Esophagus squamous epithelium (tissue), 5 donors: ENCODE data around the gene STAG1. TPM values are rescaled to one million over a fixed set of nuclear protein-coding genes. Genes with fewer than 3 reads are reported as not detected.
A peak's percentile ranks its signal among the peaks of the same experiment; 100 is the strongest.
"Not testable (repeated sequence)": the region's sequence is repeated elsewhere in the genome, so short reads cannot be mapped to it uniquely, and the experiment has no call there.

Experiments
- DNase-seq: peaks from one replicate; lab custom pipeline; 2025; lab: John Stamatoyannopoulos, UW
- H3K27ac ChIP-seq, 4 donors: fragments of 200-600 bp; sonication (generic); one replicate each; pipeline ENCODE4 v1.5.1; 2016 to 2019; ENCODE audit warnings: mild to moderate bottlenecking in 1 of 4
- H3K27me3 ChIP-seq, 4 donors: fragments of 200-600 bp; sonication (generic); 1 replicate in 3 of 4; 2 replicates in 1 of 4; pipeline versions ENCODE4 v1.5.1 to v1.6.0; 2017 to 2021; ENCODE audit warnings: antibody characterized with exemption in 1 of 4
- H3K36me3 ChIP-seq, 3 donors: fragments of 200-600 bp; sonication (generic); one replicate each; pipeline ENCODE4 v1.5.1; 2016 to 2019
- H3K4me1 ChIP-seq, 3 donors: fragments of 200-600 bp; sonication (generic); one replicate each; pipeline ENCODE4 v1.5.1; 2017 to 2019
- H3K4me3 ChIP-seq, 4 donors: fragments of 200-600 bp; sonication (generic); 1 replicate in 3 of 4; 2 replicates in 1 of 4; pipeline ENCODE4 v1.5.1; 2016 to 2019; ENCODE audit warnings: mild to moderate bottlenecking in 2 of 4, moderate library complexity in 1 of 4
- H3K9me3 ChIP-seq, 3 donors: fragments of 200-600 bp; sonication (generic); one replicate each; pipeline ENCODE4 v1.5.1; 2016 to 2019
- POLR2A ChIP-seq, 4 donors: fragments of 450-650 bp; IDR thresholded peaks; one replicate each; pipeline ENCODE4 v1.6.1; 2017; ENCODE audit warnings: antibody characterized with exemption in 4 of 4, mild to moderate bottlenecking in 4 of 4, moderate library complexity in 3 of 4
- WGBS, 2 donors: methylation state at CpG; one replicate each; pipeline ENCODE4 v1.1.5; 2018; 5-methylcytosine and 5-hydroxymethylcytosine counted together
- intact Hi-C: fragments of 100-400 bp; cut with DNase I; formaldehyde crosslinking; loops from one replicate; pipeline ENCODE4 v1.15.0; 2022
- total RNA-seq, 4 donors: library from RNA; depleted of rRNA; stranded (reverse); fragments of >200 nt; gene quantifications; one replicate each; pipeline ENCODE4 v1.1.0, GENCODE V29; 2016
- TF ChIP-seq, protein P1 (sequence below), 6 experiments: fragments of 450-650 bp in 4 of 6; fragments of 200-600 bp in 2 of 6; sonication (generic) in 2 of 6; IDR thresholded peaks; one replicate each; pipeline ENCODE4 v1.5.1; 2016 to 2019; ENCODE audit warnings: antibody characterized with exemption in 6 of 6, mild to moderate bottlenecking in 4 of 6, moderate library complexity in 4 of 6
- donor health status: DM: yes; HTN: yes; CAD: no.

STAG1 gene
- total RNA-seq, 4 donors from 2014 or later = 10.9 to 42.9 (median 24.9) TPM

DNA sequence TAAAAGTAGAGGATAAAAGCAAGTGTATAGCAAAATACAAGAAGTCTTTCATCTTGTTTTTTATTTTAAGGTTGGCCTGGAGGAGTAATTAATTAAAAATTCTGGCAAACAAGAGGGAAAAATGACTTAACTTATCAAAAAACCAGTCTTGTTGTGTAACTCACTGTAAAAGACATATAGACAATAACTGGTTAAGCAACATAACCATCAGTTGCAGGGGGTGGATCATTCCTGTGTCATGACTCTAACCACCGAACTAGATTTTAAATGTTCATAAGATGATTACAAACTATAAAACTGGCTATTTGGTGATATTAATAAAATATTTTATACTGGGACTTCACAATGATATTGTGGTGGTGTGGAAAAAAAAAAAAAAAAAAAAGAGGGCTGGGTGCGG is 130.6 kb downstream of the STAG1 start:
- Histone ChIP-seq H3K4me1 (peaks cover 0 to 47% (median 0%) of the 10 kb centered on the region in 3 donors), H3K9me3 (no peaks in the 10 kb centered on the region), H3K4me3 (no peak overlapping the region), H3K36me3 (peaks cover 0 to 15% (median 0%) of the 10 kb centered on the region in 3 donors), H3K27me3 (no peaks in the 10 kb centered on the region), H3K27ac (no peak overlapping the region)
- intact Hi-C loops = no loop called here
- no peak for DNase-seq
- TF ChIP-seq, protein P1, sequence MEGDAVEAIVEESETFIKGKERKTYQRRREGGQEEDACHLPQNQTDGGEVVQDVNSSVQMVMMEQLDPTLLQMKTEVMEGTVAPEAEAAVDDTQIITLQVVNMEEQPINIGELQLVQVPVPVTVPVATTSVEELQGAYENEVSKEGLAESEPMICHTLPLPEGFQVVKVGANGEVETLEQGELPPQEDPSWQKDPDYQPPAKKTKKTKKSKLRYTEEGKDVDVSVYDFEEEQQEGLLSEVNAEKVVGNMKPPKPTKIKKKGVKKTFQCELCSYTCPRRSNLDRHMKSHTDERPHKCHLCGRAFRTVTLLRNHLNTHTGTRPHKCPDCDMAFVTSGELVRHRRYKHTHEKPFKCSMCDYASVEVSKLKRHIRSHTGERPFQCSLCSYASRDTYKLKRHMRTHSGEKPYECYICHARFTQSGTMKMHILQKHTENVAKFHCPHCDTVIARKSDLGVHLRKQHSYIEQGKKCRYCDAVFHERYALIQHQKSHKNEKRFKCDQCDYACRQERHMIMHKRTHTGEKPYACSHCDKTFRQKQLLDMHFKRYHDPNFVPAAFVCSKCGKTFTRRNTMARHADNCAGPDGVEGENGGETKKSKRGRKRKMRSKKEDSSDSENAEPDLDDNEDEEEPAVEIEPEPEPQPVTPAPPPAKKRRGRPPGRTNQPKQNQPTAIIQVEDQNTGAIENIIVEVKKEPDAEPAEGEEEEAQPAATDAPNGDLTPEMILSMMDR (IDR thresholded peaks at IDR 0.05) = no peak
- TF ChIP-seq POLR2A (IDR thresholded peaks at IDR 0.05) = no peak
- 60 to 62% methylated on average over 2 of the region's 2 CpGs for WGBS, 2 donors

- no peak for DNase-seq
- H3K4me3 ChIP-seq = no peak overlapping the region
- peaks cover 0 to 38% (median 0%) of the 10 kb centered on the region in 3 donors for H3K4me1 ChIP-seq
- no peak overlapping the region for H3K27ac ChIP-seq
- TF ChIP-seq, protein P1 (IDR thresholded peaks at IDR 0.05) = no peak
- no peak for TF ChIP-seq POLR2A (IDR thresholded peaks at IDR 0.05)
- H3K36me3 ChIP-seq = peaks cover 0 to 15% (median 0%) of the 10 kb centered on the region in 3 donors
- intact Hi-C loops = no loop called here
- H3K9me3 ChIP-seq = no peaks in the 10 kb centered on the region
- H3K27me3 ChIP-seq = no peaks in the 10 kb centered on the region
Measured at GRCh38 chr3:136620436-136620835, 131.7 kb downstream of the STAG1 start.

DNA sequence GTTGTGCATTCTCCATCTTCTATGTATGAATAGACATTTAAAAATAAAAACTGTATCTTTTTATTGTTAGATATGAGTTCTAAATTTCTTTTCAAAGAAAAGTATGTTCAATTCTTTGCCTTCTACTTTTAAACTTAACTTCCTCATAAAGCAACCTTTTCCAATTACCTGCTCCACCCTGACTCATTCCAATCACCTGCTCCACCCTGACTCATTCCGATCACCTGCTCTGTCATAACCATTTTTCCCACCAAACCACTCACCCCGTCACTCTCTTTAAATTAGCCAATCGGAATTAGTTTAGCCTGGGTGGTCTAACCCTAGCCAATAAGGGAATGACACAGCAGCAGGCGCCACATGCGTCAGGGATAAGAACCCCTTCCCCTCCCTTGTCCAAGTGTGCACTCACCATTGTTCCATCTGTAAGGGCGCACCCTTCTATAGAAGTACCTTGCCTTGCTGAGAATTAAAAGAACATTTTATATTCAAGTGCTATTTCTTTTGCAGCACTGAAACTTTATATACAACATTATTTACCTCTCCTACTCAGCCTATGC is 134.1 kb downstream of the STAG1 start:
- intact Hi-C loops = not testable (repeated sequence)

DNA sequence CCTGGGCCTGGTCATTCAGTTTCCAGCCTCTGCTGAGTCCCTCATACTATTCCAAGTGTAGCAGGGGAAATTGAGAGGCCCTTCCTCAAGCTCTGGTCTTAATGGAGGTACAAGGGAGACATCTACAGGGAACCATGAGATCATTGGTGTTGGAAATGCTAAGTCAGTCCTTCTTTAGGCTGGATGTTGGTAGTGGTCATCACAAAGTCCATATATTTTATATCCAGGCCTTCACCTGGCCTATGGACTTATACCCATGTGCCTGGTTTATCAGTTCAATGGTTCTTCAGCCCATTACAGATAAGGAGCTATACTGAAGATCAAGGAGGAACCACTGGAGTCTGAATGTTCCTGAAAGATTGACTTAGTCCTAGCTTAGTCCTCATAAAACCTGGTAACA is 135.0 kb downstream of the STAG1 start:
- intact Hi-C loops = no loop called here
- Histone ChIP-seq H3K9me3 (no peaks in the 10 kb centered on the region), H3K4me3 (no peak overlapping the region)

More for the DNA sequence above, 134.1 kb downstream of the STAG1 start:
- not testable (repeated sequence) for DNase-seq, H3K9me3 ChIP-seq, H3K4me3 ChIP-seq, H3K27me3 ChIP-seq
- Histone ChIP-seq H3K27ac (peak overlapping the region in 1 of 4 donors; percentile 38), H3K4me1 (peaks cover 0 to 25% (median 0%) of the 10 kb centered on the region in 3 donors), H3K36me3 (peaks cover 0 to 15% (median 0%) of the 10 kb centered on the region in 3 donors)
- WGBS, 2 donors = 75 to 92% methylated on average over 6 of the region's 6 CpGs

GRCh38 chr3:136612512-136612911 is 139.7 kb downstream of the STAG1 start:
- no peaks in the 10 kb centered on the region for H3K27me3 ChIP-seq
- intact Hi-C loops = no loop called here
- DNase-seq = no peak
- TF ChIP-seq, protein P1 (IDR thresholded peaks at IDR 0.05) = no peak
- no peak for TF ChIP-seq POLR2A (IDR thresholded peaks at IDR 0.05)
- H3K4me3 ChIP-seq = no peak overlapping the region
- H3K27ac ChIP-seq = no peak overlapping the region
- 81% methylated on average over 2 of the region's 2 CpGs for WGBS, 2 donors
- H3K9me3 ChIP-seq = no peaks in the 10 kb centered on the region
- H3K36me3 ChIP-seq = peaks cover 0 to 10% (median 0%) of the 10 kb centered on the region in 3 donors
- peaks cover 0 to 5% (median 0%) of the 10 kb centered on the region in 3 donors for H3K4me1 ChIP-seq

More for the DNA sequence above, 135.0 kb downstream of the STAG1 start:
- Histone ChIP-seq H3K36me3 (peaks cover 0 to 15% (median 0%) of the 10 kb centered on the region in 3 donors), H3K4me1 (peaks cover 0 to 25% (median 0%) of the 10 kb centered on the region in 3 donors), H3K27ac (peak overlapping the region in 2 of 4 donors; percentile 5 to 11), H3K27me3 (no peaks in the 10 kb centered on the region)
- no peak for DNase-seq
- no peak for TF ChIP-seq POLR2A (IDR thresholded peaks at IDR 0.05)
- TF ChIP-seq, protein P1 (IDR thresholded peaks at IDR 0.05) = no peak
